Measurements from ENCODE around the gene H19.

H19 gene

GRCh38 chr11:1946812-1947484 is 50.7 kb downstream of the H19 start, which contains the start of gene MRPL23:
Gene MRPL23, plus strand, starts transcription at chr11:1947332. Its CDS starts 31 bp downstream, at chr11:1947363.
- no peak for DNase-seq
